Nephron (organoid): ENCODE measurements around the gene ABCA5.

Source experiments
- H3K27ac Mint-ChIP-seq, 3 experiments: 2 replicates each; pipeline ENCODE4 v1.8.0; 2020; ENCODE audit warnings: mixed read lengths in 3 of 3, mild to moderate bottlenecking in 2 of 3, moderate library complexity in 1 of 3
- H3K27me3 Mint-ChIP-seq: 2 replicates; pipeline ENCODE4 v1.8.0; 2021; ENCODE audit warnings: low read depth, mild to moderate bottlenecking, moderate library complexity, mixed read lengths
- H3K36me3 Mint-ChIP-seq: 2 replicates; pipeline ENCODE4 v1.8.0; 2020; ENCODE audit warnings: low read depth, mixed read lengths
- H3K4me1 Mint-ChIP-seq: 2 replicates; pipeline ENCODE4 v1.8.0; 2020; ENCODE audit warnings: mixed read lengths
- H3K4me3 Mint-ChIP-seq, 3 experiments: 2 replicates each; pipeline ENCODE4 v1.8.0; 2020; ENCODE audit warnings: mild to moderate bottlenecking in 3 of 3, mixed read lengths in 3 of 3, moderate library complexity in 2 of 3
- H3K9me3 Mint-ChIP-seq: 2 replicates; pipeline ENCODE4 v1.8.0; 2020; ENCODE audit warnings: mixed read lengths
- TF ChIP-seq, protein P1 (sequence below), 3 experiments: fragments of 200-600 bp; sonication (generic); IDR thresholded peaks; one replicate each; pipeline ENCODE4 v1.5.0; 2021; ENCODE audit warnings: antibody characterized with exemption in 3 of 3; ENCODE audit not compliant: unreplicated experiment in 3 of 3

Gene ABCA5, protein sequence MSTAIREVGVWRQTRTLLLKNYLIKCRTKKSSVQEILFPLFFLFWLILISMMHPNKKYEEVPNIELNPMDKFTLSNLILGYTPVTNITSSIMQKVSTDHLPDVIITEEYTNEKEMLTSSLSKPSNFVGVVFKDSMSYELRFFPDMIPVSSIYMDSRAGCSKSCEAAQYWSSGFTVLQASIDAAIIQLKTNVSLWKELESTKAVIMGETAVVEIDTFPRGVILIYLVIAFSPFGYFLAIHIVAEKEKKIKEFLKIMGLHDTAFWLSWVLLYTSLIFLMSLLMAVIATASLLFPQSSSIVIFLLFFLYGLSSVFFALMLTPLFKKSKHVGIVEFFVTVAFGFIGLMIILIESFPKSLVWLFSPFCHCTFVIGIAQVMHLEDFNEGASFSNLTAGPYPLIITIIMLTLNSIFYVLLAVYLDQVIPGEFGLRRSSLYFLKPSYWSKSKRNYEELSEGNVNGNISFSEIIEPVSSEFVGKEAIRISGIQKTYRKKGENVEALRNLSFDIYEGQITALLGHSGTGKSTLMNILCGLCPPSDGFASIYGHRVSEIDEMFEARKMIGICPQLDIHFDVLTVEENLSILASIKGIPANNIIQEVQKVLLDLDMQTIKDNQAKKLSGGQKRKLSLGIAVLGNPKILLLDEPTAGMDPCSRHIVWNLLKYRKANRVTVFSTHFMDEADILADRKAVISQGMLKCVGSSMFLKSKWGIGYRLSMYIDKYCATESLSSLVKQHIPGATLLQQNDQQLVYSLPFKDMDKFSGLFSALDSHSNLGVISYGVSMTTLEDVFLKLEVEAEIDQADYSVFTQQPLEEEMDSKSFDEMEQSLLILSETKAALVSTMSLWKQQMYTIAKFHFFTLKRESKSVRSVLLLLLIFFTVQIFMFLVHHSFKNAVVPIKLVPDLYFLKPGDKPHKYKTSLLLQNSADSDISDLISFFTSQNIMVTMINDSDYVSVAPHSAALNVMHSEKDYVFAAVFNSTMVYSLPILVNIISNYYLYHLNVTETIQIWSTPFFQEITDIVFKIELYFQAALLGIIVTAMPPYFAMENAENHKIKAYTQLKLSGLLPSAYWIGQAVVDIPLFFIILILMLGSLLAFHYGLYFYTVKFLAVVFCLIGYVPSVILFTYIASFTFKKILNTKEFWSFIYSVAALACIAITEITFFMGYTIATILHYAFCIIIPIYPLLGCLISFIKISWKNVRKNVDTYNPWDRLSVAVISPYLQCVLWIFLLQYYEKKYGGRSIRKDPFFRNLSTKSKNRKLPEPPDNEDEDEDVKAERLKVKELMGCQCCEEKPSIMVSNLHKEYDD (N-terminal part only)

GRCh38 chr17:69327060-69327831 is at the start of gene ABCA5:
Gene ABCA5, minus strand, starts transcription at chr17:69327133. Its CDS starts 12,718 bp downstream, at chr17:69314415.
- TF ChIP-seq, protein P1, sequence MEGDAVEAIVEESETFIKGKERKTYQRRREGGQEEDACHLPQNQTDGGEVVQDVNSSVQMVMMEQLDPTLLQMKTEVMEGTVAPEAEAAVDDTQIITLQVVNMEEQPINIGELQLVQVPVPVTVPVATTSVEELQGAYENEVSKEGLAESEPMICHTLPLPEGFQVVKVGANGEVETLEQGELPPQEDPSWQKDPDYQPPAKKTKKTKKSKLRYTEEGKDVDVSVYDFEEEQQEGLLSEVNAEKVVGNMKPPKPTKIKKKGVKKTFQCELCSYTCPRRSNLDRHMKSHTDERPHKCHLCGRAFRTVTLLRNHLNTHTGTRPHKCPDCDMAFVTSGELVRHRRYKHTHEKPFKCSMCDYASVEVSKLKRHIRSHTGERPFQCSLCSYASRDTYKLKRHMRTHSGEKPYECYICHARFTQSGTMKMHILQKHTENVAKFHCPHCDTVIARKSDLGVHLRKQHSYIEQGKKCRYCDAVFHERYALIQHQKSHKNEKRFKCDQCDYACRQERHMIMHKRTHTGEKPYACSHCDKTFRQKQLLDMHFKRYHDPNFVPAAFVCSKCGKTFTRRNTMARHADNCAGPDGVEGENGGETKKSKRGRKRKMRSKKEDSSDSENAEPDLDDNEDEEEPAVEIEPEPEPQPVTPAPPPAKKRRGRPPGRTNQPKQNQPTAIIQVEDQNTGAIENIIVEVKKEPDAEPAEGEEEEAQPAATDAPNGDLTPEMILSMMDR (IDR thresholded peaks at IDR 0.05; ENCODE audit: unreplicated experiment in 3 of 3): no peak
- H3K27me3 Mint-ChIP-seq: peaks cover 32% of the 10 kb centered on the region
- H3K4me1 Mint-ChIP-seq: peaks cover 10% of the 10 kb centered on the region

DNA sequence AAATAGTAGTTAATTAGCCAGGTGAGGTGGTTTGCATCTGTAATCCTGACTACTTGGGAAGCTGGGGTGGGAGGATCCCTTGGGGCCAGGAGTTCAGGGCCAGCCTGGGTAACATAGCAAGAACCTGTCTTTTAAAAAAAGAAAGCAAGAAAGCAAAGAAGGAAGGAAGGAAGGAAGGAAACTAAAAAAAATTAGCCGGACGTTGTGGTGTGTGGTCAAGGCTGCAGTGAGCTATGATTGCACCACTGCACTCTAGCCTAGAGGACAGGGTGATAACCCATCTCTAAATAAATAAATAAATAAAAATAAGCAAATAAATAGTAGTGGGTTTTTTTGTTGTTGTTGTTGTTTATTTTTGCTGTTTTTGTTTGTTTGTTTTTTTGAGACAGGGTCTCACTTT is 48.3 kb upstream of the ABCA5 start:
- H3K4me3 Mint-ChIP-seq: no peak overlapping the region
- TF ChIP-seq, protein P1 (IDR thresholded peaks at IDR 0.05; ENCODE audit: unreplicated experiment in 3 of 3): no peak
- H3K27ac Mint-ChIP-seq: no peak overlapping the region
- H3K36me3 Mint-ChIP-seq: no peaks in the 10 kb centered on the region
- H3K9me3 Mint-ChIP-seq: peaks cover 3% of the 10 kb centered on the region
- H3K27me3 Mint-ChIP-seq: peaks cover 4% of the 10 kb centered on the region
- no peaks in the 10 kb centered on the region for H3K4me1 Mint-ChIP-seq

More at GRCh38 chr17:69327060-69327831, at the start of gene ABCA5:
- Mint-ChIP-seq H3K27ac (peak within 1 kb of the TSS; percentile 7 to 89 (median 83)), H3K4me3 (peak within 1 kb of the TSS; percentile 89 to 92 (median 92)), H3K36me3 (no peaks in the 10 kb centered on the region), H3K9me3 (no peaks in the 10 kb centered on the region)

GRCh38 chr17:69373069-69373468 is 46.1 kb upstream of the ABCA5 start:
- H3K27me3 Mint-ChIP-seq: peaks cover 7% of the 10 kb centered on the region
- H3K36me3 Mint-ChIP-seq: no peaks in the 10 kb centered on the region
- no peak overlapping the region for H3K27ac Mint-ChIP-seq
- H3K4me1 Mint-ChIP-seq: no peaks in the 10 kb centered on the region
- TF ChIP-seq, protein P1 (IDR thresholded peaks at IDR 0.05; ENCODE audit: unreplicated experiment in 3 of 3): no peak
- no peak overlapping the region for H3K4me3 Mint-ChIP-seq
- no peaks in the 10 kb centered on the region for H3K9me3 Mint-ChIP-seq

DNA sequence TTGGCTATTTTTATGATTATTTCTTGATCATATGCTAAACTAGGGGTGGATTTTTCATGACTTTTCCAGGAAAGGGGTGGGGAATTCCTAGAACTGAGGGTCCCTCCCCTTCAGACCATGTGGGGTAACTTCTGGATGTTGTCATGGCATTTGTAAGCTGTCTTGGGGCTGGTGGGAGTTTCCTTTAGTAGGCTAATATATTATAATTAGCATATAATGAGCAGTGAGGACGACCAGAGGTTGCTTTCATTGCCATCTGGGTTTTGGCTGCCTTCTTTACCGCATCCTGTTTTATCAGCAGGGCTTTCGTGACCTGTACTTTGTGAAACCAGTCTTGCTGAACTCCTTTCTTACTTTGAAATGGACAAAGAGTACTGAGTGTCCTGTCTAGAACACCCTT is 40.4 kb upstream of the ABCA5 start:
- TF ChIP-seq, protein P1 (IDR thresholded peaks at IDR 0.05; ENCODE audit: unreplicated experiment in 3 of 3): no peak
- Mint-ChIP-seq H3K4me3 (no peak overlapping the region), H3K27me3 (peaks cover 7% of the 10 kb centered on the region), H3K9me3 (no peaks in the 10 kb centered on the region), H3K4me1 (no peaks in the 10 kb centered on the region), H3K27ac (no peak overlapping the region), H3K36me3 (no peaks in the 10 kb centered on the region)
